ENCODE results near the gene MKNK2.

- no peak for TF ChIP-seq POLR2AphosphoS5 (IDR thresholded peaks at IDR 0.05; ENCODE audit: borderline replicate concordance, low read depth, low read length)
- TF ChIP-seq EZH2 (IDR thresholded peaks at IDR 0.05): no peak
These were observed 38.1 kb upstream of the MKNK2 start for GRCh38 chr19:2089001-2089711.

Measured in SK-N-MC (cell line).